K562 (cell line): ENCODE results near the gene ROS1. TPM values are rescaled to one million over a fixed set of nuclear protein-coding genes. Genes with fewer than 3 reads are reported as not detected.
A peak's percentile ranks its signal among the peaks of the same experiment; 100 is the strongest.

Experiments used
- ATAC-seq: fragments of 200-7000 bp; cut with Tn5 transposase; 3 replicates; pipeline ENCODE4 v1.9.1; 2020; ENCODE audit warnings: moderate library complexity
- BruUV-seq: library from RNA; stranded (reverse); fragments of 400-500 nt; replicated peaks from 2 replicates; lab custom pipeline; 2021; lab: Mats Ljungman, UMichigan
- CTCF ChIA-PET: fragments of 300-600 bp; formaldehyde crosslinking; extraction: SDS; loops from one replicate; lab custom pipeline; 2021; ENCODE audit warnings: low intra/inter-chr PET ratio; lab: Yijun Ruan, JAX
- POLR2A ChIA-PET: fragments of 300-600, 350-650 bp; sonication (Branson Sonifier 250); formaldehyde crosslinking; extraction: SDS; loops from one replicate; lab custom pipeline; 2021; ENCODE audit warnings: antibody characterized with exemption, inconsistent platforms; lab: Yijun Ruan, JAX
- DNase-seq, 4 experiments: peaks; one replicate each; pipeline versions ENCODE4 v3.0.0 to v3.0.0-alpha.2; 2011 to 2018; ENCODE audit warnings: low spot score in 3 of 4, mixed read lengths in 3 of 4; ENCODE audit errors: extremely low read depth in 1 of 4
- FAIRE-seq: peaks from 2 replicates; lab custom pipeline; 2011; peaks lifted over from hg19 to GRCh38; lab: Jason Lieb, UNC
- H2AFZ ChIP-seq: 2 replicates; pipeline ENCODE4 v1.6.0; 2011; ENCODE audit warnings: low read depth, low read length, control low read depth, inconsistent platforms
- H3K27ac ChIP-seq: fragments of 200-600 bp; 3 replicates; pipeline ENCODE4 v1.8.0; 2011; ENCODE audit warnings: low read depth, mild to moderate bottlenecking, control low read depth, inconsistent platforms, low read length, moderate library complexity, mixed read lengths; ENCODE audit errors: extremely low read depth
- H3K27me3 ChIP-seq, 2 experiments: fragments of 300-600 bp in 1 of 2; 2 replicates in 1 of 2; 3 replicates in 1 of 2; pipeline versions ENCODE4 v1.6.0 to v1.8.0; 2011; ENCODE audit warnings: inconsistent platforms in 2 of 2, low read length in 2 of 2, mild to moderate bottlenecking in 1 of 2, mixed read lengths in 1 of 2, moderate library complexity in 1 of 2; ENCODE audit not compliant: control insufficient read depth in 2 of 2, insufficient read depth in 2 of 2
- H3K36me3 ChIP-seq: fragments of 300-600 bp; 3 replicates; pipeline ENCODE4 v1.8.0; 2011; ENCODE audit warnings: mild to moderate bottlenecking, low read length, inconsistent platforms; ENCODE audit not compliant: control insufficient read depth, insufficient read depth
- H3K4me1 ChIP-seq, 2 experiments: fragments of 200-600 bp in 1 of 2; replicated peaks in 1 of 2; 2 replicates in 1 of 2; 3 replicates in 1 of 2; pipeline versions ENCODE4 v1.5.1 to v1.8.0; 2011; ENCODE audit warnings: inconsistent platforms in 2 of 2, low read length in 2 of 2, mild to moderate bottlenecking in 1 of 2, mixed read lengths in 1 of 2, moderate library complexity in 1 of 2; ENCODE audit not compliant: control insufficient read depth in 2 of 2, insufficient read depth in 2 of 2
- H3K4me2 ChIP-seq: 2 replicates; pipeline ENCODE4 v1.6.1; 2011; ENCODE audit warnings: low read length, control low read depth, inconsistent platforms, mixed read lengths; ENCODE audit not compliant: insufficient read depth
- H3K4me3 ChIP-seq: fragments of 200-600 bp; sonication (generic), shearing (Covaris generic); 2 replicates; pipeline ENCODE4 v1.5.1; 2016; ENCODE audit warnings: control low read depth, inconsistent platforms
- H3K79me2 ChIP-seq: fragments of 200-600 bp; 3 replicates; pipeline ENCODE4 v1.8.0; 2011; ENCODE audit warnings: low read length, inconsistent platforms; ENCODE audit not compliant: control insufficient read depth, insufficient read depth
- H3K9ac ChIP-seq, 2 experiments: 2 replicates each; pipeline versions ENCODE4 v1.6.0 to v1.6.1; 2011; ENCODE audit warnings: low read depth in 2 of 2, low read length in 2 of 2, control low read depth in 1 of 2, inconsistent platforms in 1 of 2, mild to moderate bottlenecking in 1 of 2, mixed read lengths in 1 of 2; ENCODE audit not compliant: insufficient read depth in 1 of 2
- H3K9me1 ChIP-seq: one replicate; pipeline ENCODE4 v1.6.0; 2011; ENCODE audit warnings: inconsistent platforms, mild to moderate bottlenecking, low read length, moderate library complexity; ENCODE audit not compliant: control insufficient read depth, insufficient read depth
- H3K9me3 ChIP-seq: replicated peaks from 2 replicates; pipeline ENCODE4 v1.5.1; 2011; ENCODE audit warnings: low read depth, low read length, inconsistent platforms; ENCODE audit not compliant: control insufficient read depth, insufficient read depth
- H4K20me1 ChIP-seq: replicated peaks from 2 replicates; pipeline ENCODE4 v1.6.1; 2011; ENCODE audit warnings: low read length, inconsistent platforms, mixed read lengths; ENCODE audit not compliant: control insufficient read depth, insufficient read depth
- TAF9B ChIP-seq: fragments of 450-650 bp; IDR thresholded peaks from 2 replicates; pipeline ENCODE4 v1.6.1; 2018; ENCODE audit warnings: mild to moderate bottlenecking; ENCODE audit not compliant: partially characterized antibody
- ZNF316 ChIP-seq: fragments of 450-650 bp; IDR thresholded peaks from 2 replicates; pipeline ENCODE4 v1.6.1; 2016
- WGBS: fragments of 100-300 bp; shearing (Covaris generic); methylation state at CpG from one replicate; pipeline ENCODE4 v1.1.6; 2016; ENCODE audit warnings: low coverage, mixed read lengths; ENCODE audit not compliant: insufficient coverage; ENCODE audit errors: missing lambda C conversion rate; 5-methylcytosine and 5-hydroxymethylcytosine counted together
- in situ Hi-C: fragments of 300-500 bp; cut with MboI; formaldehyde crosslinking; loops from 4 replicates; pipeline ENCODE4 v1.15.0; 2018; ENCODE audit warnings: inconsistent platforms, mixed read lengths
- intact Hi-C: fragments of 100-400 bp; cut with micrococcal nuclease; formaldehyde crosslinking; loops from 2 replicates; pipeline ENCODE4 v1.14.2; 2022
- polyA plus RNA-seq, 8 experiments: library from polyadenylated mRNA; depleted of rRNA in 4 of 8; stranded (reverse) in 5 of 8; unstranded in 3 of 8; fragments of >200 nt; fragmentation: Nextera tagmentation in 2 of 8; fragmentation: Illumina TruSeq in 1 of 8; extraction: Ambion mirVana in 2 of 8; extraction: Trizol in 1 of 8; gene quantifications; 2 replicates each; pipeline versions ENCODE4 v1.2.1 to v1.2.3, GENCODE V29; 2011 to 2014; ENCODE audit warnings: inconsistent platforms in 1 of 8, missing spikeins in 1 of 8
- total RNA-seq, 7 experiments: library from RNA; depleted of rRNA in 6 of 7; stranded (reverse); fragments of >200 nt in 6 of 7; fragmentation: Illumina TruSeq in 2 of 7; extraction: Trizol in 2 of 7; gene quantifications; 2 replicates each; pipeline versions ENCODE4 v1.2.1 to v1.2.3, GENCODE V29; 2011 to 2021; ENCODE audit warnings: low replicate concordance in 1 of 7
- TF ChIP-seq, protein P1 (sequence below): IDR thresholded peaks from 3 replicates; pipeline ENCODE4 v1.6.1; 2011; ENCODE audit warnings: borderline replicate concordance, mild to moderate bottlenecking; ENCODE audit not compliant: insufficient read length, insufficient read depth
- TF ChIP-seq, protein P2 (sequence below), 2 experiments: fragments of 450-650 bp; formaldehyde crosslinking in 1 of 2; IDR thresholded peaks; 2 replicates each; pipeline versions ENCODE4 v1.4.0 to v1.6.1; 2014 to 2020; ENCODE audit warnings: mild to moderate bottlenecking in 2 of 2, borderline replicate concordance in 1 of 2, low read depth in 1 of 2

ROS1 gene
- total and polyA plus RNA-seq, 9 of the 15 experiments (the other 6 are each of a cell fraction or from before 2014, with no cell fraction given) = under 0.01 to 0.16 (median 0.04) TPM; not detected in 6

DNA sequence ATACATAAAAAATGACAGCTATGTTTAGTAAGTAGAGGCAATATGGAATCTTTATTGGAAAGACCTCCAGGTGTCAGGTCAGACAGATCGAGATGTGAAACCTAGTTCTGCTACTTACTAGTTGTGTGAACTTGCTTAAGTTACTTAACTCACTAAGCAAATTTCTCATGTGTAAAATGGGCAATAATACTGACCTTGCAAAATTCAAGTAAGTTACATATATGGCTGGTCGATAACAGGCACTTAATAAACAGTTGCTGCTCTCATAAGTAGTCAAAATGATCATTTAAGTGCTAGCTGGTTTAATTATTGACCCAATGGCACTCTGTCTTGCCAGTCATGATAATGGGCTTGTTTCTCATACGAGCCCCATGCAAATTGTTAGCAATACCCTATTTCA lies 114.4 kb downstream of the ROS1 start:
- Histone ChIP-seq H4K20me1 (no peaks in the 10 kb centered on the region), H3K4me2 (no peak overlapping the region), H3K79me2 (no peaks in the 10 kb centered on the region), H3K4me3 (no peak overlapping the region)
- POLR2A ChIA-PET = no interaction called here
- BruUV-seq = no TSS peak
- WGBS = 0% methylated on average over 3 of the region's 3 CpGs
- TF ChIP-seq ZNF316 (peak; percentile 57; the same call in 1 of the 2 replicates), TAF9B (no peak)
- TF ChIP-seq, all 486 proteins: peak for 1
- no peaks in the 10 kb centered on the region for H3K36me3 ChIP-seq
- ATAC-seq = no peak
- CTCF ChIA-PET = interaction anchor here (0.6 kb wide), 1 partner anchor 122 kb away, joined by 3 read pairs; no protein-coding TSS in a partner anchor
- H2AFZ ChIP-seq = no peak overlapping the region
- H3K9me1 ChIP-seq = no peaks in the 10 kb centered on the region
- H3K27ac ChIP-seq = no peak overlapping the region
- FAIRE-seq = no peak
- no peaks in the 10 kb centered on the region for H3K4me1 ChIP-seq
- no peak overlapping the region for H3K9ac ChIP-seq
- H3K9me3 ChIP-seq = no peaks in the 10 kb centered on the region
- in situ Hi-C loops = no loop called here
- DNase-seq = no peak
- H3K27me3 ChIP-seq = no peaks in the 10 kb centered on the region
- intact Hi-C loops = no loop called here

DNA sequence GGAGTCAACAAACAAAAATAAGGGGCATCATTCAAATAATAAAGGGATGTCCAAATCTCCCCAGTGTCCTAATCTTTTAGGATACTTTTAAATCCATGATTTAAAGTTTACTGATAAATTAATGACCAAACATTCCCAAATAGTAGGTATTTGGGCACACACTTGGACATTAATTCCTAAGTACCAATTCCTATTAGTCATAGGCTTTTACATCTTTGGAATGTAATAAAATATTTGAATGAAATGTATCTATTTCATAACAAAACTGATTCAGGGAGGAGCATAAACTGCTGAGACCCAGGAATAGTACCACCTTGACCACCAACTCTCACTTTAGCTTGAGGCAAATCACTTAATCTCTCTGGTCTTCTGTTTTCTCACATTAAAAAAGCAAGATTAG lies 116.1 kb downstream of the ROS1 start:
- no peak for DNase-seq
- no peaks in the 10 kb centered on the region for H4K20me1 ChIP-seq
- TF ChIP-seq, protein P1, sequence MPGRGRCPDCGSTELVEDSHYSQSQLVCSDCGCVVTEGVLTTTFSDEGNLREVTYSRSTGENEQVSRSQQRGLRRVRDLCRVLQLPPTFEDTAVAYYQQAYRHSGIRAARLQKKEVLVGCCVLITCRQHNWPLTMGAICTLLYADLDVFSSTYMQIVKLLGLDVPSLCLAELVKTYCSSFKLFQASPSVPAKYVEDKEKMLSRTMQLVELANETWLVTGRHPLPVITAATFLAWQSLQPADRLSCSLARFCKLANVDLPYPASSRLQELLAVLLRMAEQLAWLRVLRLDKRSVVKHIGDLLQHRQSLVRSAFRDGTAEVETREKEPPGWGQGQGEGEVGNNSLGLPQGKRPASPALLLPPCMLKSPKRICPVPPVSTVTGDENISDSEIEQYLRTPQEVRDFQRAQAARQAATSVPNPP = no peak
- TF ChIP-seq, protein P2, sequence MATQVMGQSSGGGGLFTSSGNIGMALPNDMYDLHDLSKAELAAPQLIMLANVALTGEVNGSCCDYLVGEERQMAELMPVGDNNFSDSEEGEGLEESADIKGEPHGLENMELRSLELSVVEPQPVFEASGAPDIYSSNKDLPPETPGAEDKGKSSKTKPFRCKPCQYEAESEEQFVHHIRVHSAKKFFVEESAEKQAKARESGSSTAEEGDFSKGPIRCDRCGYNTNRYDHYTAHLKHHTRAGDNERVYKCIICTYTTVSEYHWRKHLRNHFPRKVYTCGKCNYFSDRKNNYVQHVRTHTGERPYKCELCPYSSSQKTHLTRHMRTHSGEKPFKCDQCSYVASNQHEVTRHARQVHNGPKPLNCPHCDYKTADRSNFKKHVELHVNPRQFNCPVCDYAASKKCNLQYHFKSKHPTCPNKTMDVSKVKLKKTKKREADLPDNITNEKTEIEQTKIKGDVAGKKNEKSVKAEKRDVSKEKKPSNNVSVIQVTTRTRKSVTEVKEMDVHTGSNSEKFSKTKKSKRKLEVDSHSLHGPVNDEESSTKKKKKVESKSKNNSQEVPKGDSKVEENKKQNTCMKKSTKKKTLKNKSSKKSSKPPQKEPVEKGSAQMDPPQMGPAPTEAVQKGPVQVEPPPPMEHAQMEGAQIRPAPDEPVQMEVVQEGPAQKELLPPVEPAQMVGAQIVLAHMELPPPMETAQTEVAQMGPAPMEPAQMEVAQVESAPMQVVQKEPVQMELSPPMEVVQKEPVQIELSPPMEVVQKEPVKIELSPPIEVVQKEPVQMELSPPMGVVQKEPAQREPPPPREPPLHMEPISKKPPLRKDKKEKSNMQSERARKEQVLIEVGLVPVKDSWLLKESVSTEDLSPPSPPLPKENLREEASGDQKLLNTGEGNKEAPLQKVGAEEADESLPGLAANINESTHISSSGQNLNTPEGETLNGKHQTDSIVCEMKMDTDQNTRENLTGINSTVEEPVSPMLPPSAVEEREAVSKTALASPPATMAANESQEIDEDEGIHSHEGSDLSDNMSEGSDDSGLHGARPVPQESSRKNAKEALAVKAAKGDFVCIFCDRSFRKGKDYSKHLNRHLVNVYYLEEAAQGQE (IDR thresholded peaks at IDR 0.05; ENCODE audit: borderline replicate concordance) = no peak
- TF ChIP-seq, protein P2 (CRISPR knock-in tag; IDR thresholded peaks at IDR 0.05; ENCODE audit: low read depth) = no peak
- H3K27me3 ChIP-seq = no peaks in the 10 kb centered on the region
- CTCF ChIA-PET = no interaction called here
- no peak overlapping the region for H3K9ac ChIP-seq
- H3K4me3 ChIP-seq = no peak overlapping the region
- H3K36me3 ChIP-seq = no peaks in the 10 kb centered on the region
- H3K4me1 ChIP-seq = no peaks in the 10 kb centered on the region
- no peaks in the 10 kb centered on the region for H3K9me3 ChIP-seq
- in situ Hi-C loops = no loop called here
- BruUV-seq = no TSS peak
- no peak overlapping the region for H3K27ac ChIP-seq
- H3K79me2 ChIP-seq = no peaks in the 10 kb centered on the region
- POLR2A ChIA-PET = no interaction called here
- H2AFZ ChIP-seq = no peak overlapping the region
- ATAC-seq = no peak
- intact Hi-C loops = no loop called here
- no peak for FAIRE-seq
- H3K4me2 ChIP-seq = no peak overlapping the region
- H3K9me1 ChIP-seq = no peaks in the 10 kb centered on the region
